Measurements from ENCODE around the gene FRMPD4.

Gene FRMPD4

DNA sequence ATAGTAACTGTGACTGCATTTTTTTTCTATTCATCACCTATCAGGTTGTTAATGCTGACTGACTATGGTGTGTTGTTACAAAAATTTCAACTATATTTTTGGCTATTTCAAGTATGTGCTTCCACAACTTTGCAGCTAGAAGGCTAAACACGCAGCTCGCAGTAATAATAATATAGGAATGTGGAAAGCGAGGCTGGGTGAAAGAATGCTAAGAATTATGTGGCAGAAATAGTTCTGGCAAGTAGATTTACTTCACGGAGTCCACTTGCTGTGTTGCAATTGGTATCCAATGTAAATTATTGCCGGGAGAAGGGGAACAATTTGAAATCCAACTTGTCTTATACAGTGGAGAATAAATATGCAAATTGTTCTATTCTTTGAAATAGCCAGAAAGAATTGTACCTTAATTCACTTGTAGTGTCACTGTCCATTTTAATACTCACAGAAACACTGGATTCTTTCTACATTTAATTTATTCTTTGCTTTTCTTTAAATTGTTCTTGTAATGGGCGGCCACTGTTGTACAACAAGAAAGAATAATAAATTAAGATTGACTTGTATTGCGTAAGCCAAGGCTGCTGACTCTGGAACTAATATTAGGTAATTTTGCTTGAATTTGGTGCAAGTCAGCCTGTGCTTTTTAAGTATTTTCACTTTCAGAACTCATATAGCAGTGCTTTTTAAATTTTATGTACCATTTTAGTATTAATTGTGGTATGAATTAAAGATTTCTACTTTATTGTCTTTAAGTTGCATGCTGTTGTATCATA, 154.9 kb downstream of the FRMPD4 start:
- no peaks in the 10 kb centered on the region for H3K27me3 ChIP-seq (ENCODE audit: insufficient read depth, low read length)
- H3K27ac ChIP-seq (ENCODE audit: low read depth, low read length) = peak overlapping the region; percentile 56
- H3K4me1 ChIP-seq (ENCODE audit: control insufficient read depth, insufficient read depth, low read length, unreplicated experiment) = peaks cover 34% of the 10 kb centered on the region

DNA sequence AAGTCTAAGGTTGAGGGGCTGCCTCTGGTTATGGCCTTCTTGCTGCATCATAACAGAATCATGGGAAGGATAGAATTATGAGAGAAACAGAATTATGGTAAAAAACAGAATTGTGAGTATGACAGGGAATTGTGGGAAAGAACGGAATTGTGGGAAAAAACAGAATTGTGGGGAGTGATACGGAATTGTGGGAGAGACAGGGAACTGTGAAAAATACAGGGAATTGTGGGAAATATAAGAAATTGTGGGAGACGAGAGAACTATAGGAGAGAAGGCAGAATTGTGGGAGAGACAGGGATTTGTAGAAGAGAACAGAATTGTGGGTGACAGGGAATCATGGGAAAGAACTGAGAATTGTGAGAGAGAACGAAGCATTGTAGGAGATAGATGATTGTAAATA, 159.1 kb downstream of the FRMPD4 start:
- no peak overlapping the region for H2AFZ ChIP-seq (ENCODE audit: low read length, unreplicated experiment)
- H3K36me3 ChIP-seq (ENCODE audit: insufficient read depth, low read length) = no peaks in the 10 kb centered on the region
- no peak overlapping the region for H3K4me3 ChIP-seq (ENCODE audit: low read depth, low read length)
- H3K27me3 ChIP-seq (ENCODE audit: insufficient read depth, low read length) = no peaks in the 10 kb centered on the region
- H3K4me1 ChIP-seq (ENCODE audit: control insufficient read depth, insufficient read depth, low read length, unreplicated experiment) = peaks cover 27% of the 10 kb centered on the region
- H3K27ac ChIP-seq (ENCODE audit: low read depth, low read length) = no peak overlapping the region
- H3K79me2 ChIP-seq (ENCODE audit: control insufficient read depth, insufficient read depth, low read length, unreplicated experiment) = no peaks in the 10 kb centered on the region

More for the DNA sequence above, 154.9 kb downstream of the FRMPD4 start:
- Histone ChIP-seq H3K36me3 (ENCODE audit: insufficient read depth, low read length) (no peaks in the 10 kb centered on the region), H3K4me3 (ENCODE audit: low read depth, low read length) (peak overlapping the region; percentile 49; the same call in 1 of the 2 replicates), H3K79me2 (ENCODE audit: control insufficient read depth, insufficient read depth, low read length, unreplicated experiment) (no peaks in the 10 kb centered on the region), H2AFZ (ENCODE audit: low read length, unreplicated experiment) (peak overlapping the region; percentile 73)

DNA sequence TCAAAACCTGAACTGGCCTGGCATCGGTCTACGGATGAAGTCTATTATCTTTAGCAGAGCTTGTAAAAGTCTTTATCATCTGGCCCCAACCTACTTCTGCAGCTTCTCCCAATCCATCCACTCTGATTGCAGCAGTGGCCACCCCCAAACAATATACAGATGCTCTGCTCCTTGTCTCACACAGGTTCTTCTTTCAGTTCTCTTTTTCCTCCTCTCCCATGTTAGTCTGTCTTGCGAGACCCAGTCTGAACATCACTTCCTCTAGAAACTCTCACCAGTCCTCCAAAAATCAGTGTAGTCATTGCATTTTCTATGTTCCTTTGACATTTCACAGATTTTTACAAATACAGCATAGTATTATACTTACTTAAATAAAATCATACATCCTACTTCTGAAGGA, 163.0 kb downstream of the FRMPD4 start:
- peaks cover 19% of the 10 kb centered on the region for H3K4me1 ChIP-seq (ENCODE audit: control insufficient read depth, insufficient read depth, low read length, unreplicated experiment)
- H3K79me2 ChIP-seq (ENCODE audit: control insufficient read depth, insufficient read depth, low read length, unreplicated experiment) = no peaks in the 10 kb centered on the region
- H2AFZ ChIP-seq (ENCODE audit: low read length, unreplicated experiment) = no peak overlapping the region
- no peaks in the 10 kb centered on the region for H3K36me3 ChIP-seq (ENCODE audit: insufficient read depth, low read length)
- no peak overlapping the region for H3K4me3 ChIP-seq (ENCODE audit: low read depth, low read length)
- H3K27ac ChIP-seq (ENCODE audit: low read depth, low read length) = no peak overlapping the region
- H3K27me3 ChIP-seq (ENCODE audit: insufficient read depth, low read length) = no peaks in the 10 kb centered on the region

DNA sequence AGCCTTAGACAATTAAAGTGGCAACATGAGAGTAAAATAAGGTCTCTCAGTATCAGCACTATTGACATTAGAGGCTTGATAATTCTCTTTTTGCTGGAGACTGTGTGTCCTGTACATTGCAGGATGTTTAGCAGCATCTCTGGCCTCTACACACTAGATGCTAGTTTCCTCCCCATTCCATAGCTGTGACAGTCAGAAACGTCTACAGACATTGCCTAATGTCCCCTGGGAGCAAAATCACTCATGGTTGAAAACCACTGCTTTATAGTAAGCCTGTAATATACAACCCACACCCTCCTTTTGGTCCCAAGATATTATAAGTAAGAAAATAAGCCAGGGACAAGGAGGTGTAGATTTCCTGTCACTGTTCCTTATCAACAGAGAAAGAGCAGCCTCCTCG, 166.0 kb downstream of the FRMPD4 start:
- Histone ChIP-seq H2AFZ (ENCODE audit: low read length, unreplicated experiment) (no peak overlapping the region), H3K36me3 (ENCODE audit: insufficient read depth, low read length) (no peaks in the 10 kb centered on the region), H3K27me3 (ENCODE audit: insufficient read depth, low read length) (no peaks in the 10 kb centered on the region)

DNA sequence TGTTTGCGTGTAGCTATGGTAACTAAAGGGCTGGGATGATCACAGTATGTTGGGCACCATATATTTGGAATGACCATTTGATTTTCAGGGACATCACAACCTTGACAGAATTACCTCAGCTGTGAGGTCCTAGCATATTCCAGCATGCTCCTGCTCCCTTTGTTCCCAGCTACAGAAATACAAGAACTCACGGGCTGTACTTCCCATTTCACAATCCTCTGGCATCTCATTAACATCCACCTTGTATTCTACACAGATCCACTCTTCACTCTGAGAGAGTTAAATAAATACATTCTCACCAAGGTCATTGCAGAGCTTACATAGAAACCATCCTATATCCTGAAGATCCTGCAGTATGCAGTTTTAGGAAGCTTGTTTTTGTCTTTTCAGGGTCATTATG, 169.7 kb downstream of the FRMPD4 start:
- H2AFZ ChIP-seq (ENCODE audit: low read length, unreplicated experiment) = no peak overlapping the region
- no peak overlapping the region for H3K27ac ChIP-seq (ENCODE audit: low read depth, low read length)
- H3K4me3 ChIP-seq (ENCODE audit: low read depth, low read length) = no peak overlapping the region
- H3K79me2 ChIP-seq (ENCODE audit: control insufficient read depth, insufficient read depth, low read length, unreplicated experiment) = no peaks in the 10 kb centered on the region
- no peaks in the 10 kb centered on the region for H3K27me3 ChIP-seq (ENCODE audit: insufficient read depth, low read length)
- peaks cover 15% of the 10 kb centered on the region for H3K4me1 ChIP-seq (ENCODE audit: control insufficient read depth, insufficient read depth, low read length, unreplicated experiment)
- H3K36me3 ChIP-seq (ENCODE audit: insufficient read depth, low read length) = no peaks in the 10 kb centered on the region

More for the DNA sequence above, 166.0 kb downstream of the FRMPD4 start:
- no peaks in the 10 kb centered on the region for H3K79me2 ChIP-seq (ENCODE audit: control insufficient read depth, insufficient read depth, low read length, unreplicated experiment)
- H3K4me1 ChIP-seq (ENCODE audit: control insufficient read depth, insufficient read depth, low read length, unreplicated experiment) = peaks cover 15% of the 10 kb centered on the region
- H3K4me3 ChIP-seq (ENCODE audit: low read depth, low read length) = no peak overlapping the region
- peak overlapping the region; percentile 45 for H3K27ac ChIP-seq (ENCODE audit: low read depth, low read length)

DNA sequence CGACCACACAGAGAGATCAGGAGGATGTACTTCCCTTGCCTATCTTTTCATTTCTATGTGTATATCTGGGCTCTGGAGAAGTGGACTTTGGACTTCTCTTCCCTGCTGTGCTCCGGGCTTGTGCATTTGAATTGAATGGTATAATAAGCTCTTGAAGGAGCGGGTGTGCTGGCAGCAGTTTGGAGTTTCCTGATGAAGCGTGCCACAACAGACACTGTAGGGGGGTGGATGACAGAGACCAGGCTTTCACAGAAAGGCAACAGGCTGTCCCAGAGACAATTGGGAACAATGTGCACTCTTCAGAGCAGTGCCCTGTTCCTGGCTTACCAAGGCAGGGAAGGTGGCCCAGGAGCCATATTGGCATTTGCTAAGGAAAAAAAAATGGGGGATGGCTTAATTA, 170.1 kb downstream of the FRMPD4 start:
- Histone ChIP-seq H3K4me3 (ENCODE audit: low read depth, low read length) (no peak overlapping the region), H3K27me3 (ENCODE audit: insufficient read depth, low read length) (no peaks in the 10 kb centered on the region), H3K79me2 (ENCODE audit: control insufficient read depth, insufficient read depth, low read length, unreplicated experiment) (no peaks in the 10 kb centered on the region), H3K27ac (ENCODE audit: low read depth, low read length) (no peak overlapping the region), H3K36me3 (ENCODE audit: insufficient read depth, low read length) (no peaks in the 10 kb centered on the region), H2AFZ (ENCODE audit: low read length, unreplicated experiment) (no peak overlapping the region), H3K4me1 (ENCODE audit: control insufficient read depth, insufficient read depth, low read length, unreplicated experiment) (peaks cover 15% of the 10 kb centered on the region)

DNA sequence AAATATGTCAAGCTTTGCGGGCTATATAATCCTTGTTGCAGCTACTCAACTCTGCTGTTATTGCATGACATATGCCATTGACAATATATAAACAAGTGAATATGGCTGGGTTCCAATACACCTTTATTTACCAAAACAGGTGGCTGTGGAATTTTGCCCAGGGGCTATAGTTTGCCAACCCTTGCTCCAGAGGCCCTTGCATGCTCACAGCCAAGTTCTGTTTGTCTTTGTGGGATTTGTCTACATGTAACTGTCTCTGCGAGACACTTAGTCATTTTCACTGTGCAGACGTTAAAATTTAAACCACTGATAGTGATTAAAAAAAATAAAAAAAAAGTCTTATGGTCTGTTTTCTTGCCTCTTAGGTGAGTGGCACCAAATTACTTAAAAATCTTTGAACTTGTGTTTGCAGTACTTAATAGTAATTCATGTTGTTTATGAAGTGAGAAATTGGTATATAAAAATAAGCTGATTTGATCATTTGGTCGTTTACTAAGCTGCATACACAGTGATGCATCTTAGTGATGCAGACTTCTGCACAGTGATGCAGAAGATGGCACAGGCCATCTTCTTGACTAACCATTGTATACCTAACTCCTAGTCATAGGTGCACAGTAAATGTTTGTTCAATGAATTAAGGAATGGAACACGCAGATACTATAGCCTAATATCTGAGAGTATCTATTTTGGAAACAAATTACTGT, 170.9 kb downstream of the FRMPD4 start:
- H3K4me1 ChIP-seq (ENCODE audit: control insufficient read depth, insufficient read depth, low read length, unreplicated experiment) = peaks cover 9% of the 10 kb centered on the region
- no peaks in the 10 kb centered on the region for H3K27me3 ChIP-seq (ENCODE audit: insufficient read depth, low read length)
- H2AFZ ChIP-seq (ENCODE audit: low read length, unreplicated experiment) = no peak overlapping the region
- no peak overlapping the region for H3K27ac ChIP-seq (ENCODE audit: low read depth, low read length)
- no peaks in the 10 kb centered on the region for H3K79me2 ChIP-seq (ENCODE audit: control insufficient read depth, insufficient read depth, low read length, unreplicated experiment)
- no peaks in the 10 kb centered on the region for H3K36me3 ChIP-seq (ENCODE audit: insufficient read depth, low read length)
- H3K4me3 ChIP-seq (ENCODE audit: low read depth, low read length) = no peak overlapping the region

DNA sequence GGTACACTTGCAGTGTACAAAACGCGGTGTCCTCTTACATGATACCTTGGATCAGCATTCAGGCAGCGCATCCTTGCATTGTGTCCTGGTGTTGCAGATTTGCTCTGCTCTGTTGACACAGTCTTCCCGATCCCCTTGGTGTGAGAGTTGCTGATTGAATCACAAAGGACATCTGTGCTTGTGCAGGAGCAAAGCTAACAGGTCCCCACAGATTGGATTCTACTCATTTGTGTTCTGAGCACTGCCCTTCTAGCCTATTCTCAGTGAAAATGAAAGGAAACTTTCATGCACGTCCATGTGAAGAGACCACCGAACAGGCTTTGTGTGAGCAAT, 171.4 kb downstream of the FRMPD4 start:
- Histone ChIP-seq H3K27ac (ENCODE audit: low read depth, low read length) (no peak overlapping the region), H3K36me3 (ENCODE audit: insufficient read depth, low read length) (no peaks in the 10 kb centered on the region), H3K4me1 (ENCODE audit: control insufficient read depth, insufficient read depth, low read length, unreplicated experiment) (peaks cover 3% of the 10 kb centered on the region), H3K27me3 (ENCODE audit: insufficient read depth, low read length) (no peaks in the 10 kb centered on the region), H3K4me3 (ENCODE audit: low read depth, low read length) (no peak overlapping the region), H3K79me2 (ENCODE audit: control insufficient read depth, insufficient read depth, low read length, unreplicated experiment) (no peaks in the 10 kb centered on the region), H2AFZ (ENCODE audit: low read length, unreplicated experiment) (no peak overlapping the region)

DNA sequence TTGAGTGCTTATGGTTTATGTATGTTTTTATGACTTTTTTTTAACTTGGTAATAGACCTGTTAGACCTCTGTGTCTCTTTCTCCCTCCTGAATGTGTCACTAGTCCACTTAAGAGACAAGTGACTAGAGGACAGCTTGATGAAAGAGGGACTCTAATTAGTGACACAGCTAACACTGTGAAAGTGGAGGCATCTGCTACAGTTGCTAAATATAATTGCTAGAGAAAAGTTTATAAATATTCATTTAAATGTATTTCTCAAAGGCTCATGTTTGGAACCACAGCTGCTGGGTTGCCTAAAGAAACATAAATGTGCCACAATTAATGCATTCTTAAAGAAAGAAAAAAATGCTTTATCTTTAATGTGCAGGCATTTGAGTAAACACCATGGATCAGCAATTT, 176.4 kb downstream of the FRMPD4 start:
- Histone ChIP-seq H3K27me3 (ENCODE audit: insufficient read depth, low read length) (no peaks in the 10 kb centered on the region), H3K79me2 (ENCODE audit: control insufficient read depth, insufficient read depth, low read length, unreplicated experiment) (no peaks in the 10 kb centered on the region), H3K4me3 (ENCODE audit: low read depth, low read length) (no peak overlapping the region), H3K4me1 (ENCODE audit: control insufficient read depth, insufficient read depth, low read length, unreplicated experiment) (no peaks in the 10 kb centered on the region), H3K36me3 (ENCODE audit: insufficient read depth, low read length) (no peaks in the 10 kb centered on the region), H2AFZ (ENCODE audit: low read length, unreplicated experiment) (no peak overlapping the region), H3K27ac (ENCODE audit: low read depth, low read length) (no peak overlapping the region)

DNA sequence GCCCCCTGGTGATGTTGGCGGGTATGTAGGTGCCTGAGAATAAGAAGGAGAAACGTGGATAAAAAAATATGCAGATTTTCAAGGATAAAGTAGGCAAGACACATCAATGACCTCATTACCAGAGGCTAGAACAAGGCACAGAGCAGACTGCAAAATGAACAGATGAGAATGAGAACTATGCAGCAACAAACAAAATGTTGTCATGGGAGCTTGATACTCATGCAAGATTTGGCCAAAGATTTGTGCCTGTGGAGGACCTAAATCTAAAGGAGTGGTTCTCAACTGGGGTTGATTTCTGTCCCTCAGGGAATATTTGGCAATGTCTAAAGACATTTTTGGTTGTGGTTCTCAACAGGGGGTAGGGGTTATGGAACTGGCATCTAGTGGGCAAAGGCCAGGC, 177.3 kb downstream of the FRMPD4 start:
- Histone ChIP-seq H3K27me3 (ENCODE audit: insufficient read depth, low read length) (no peaks in the 10 kb centered on the region), H3K27ac (ENCODE audit: low read depth, low read length) (no peak overlapping the region), H3K4me3 (ENCODE audit: low read depth, low read length) (no peak overlapping the region), H2AFZ (ENCODE audit: low read length, unreplicated experiment) (peak overlapping the region; percentile 33), H3K36me3 (ENCODE audit: insufficient read depth, low read length) (no peaks in the 10 kb centered on the region), H3K4me1 (ENCODE audit: control insufficient read depth, insufficient read depth, low read length, unreplicated experiment) (no peaks in the 10 kb centered on the region), H3K79me2 (ENCODE audit: control insufficient read depth, insufficient read depth, low read length, unreplicated experiment) (no peaks in the 10 kb centered on the region)

DNA sequence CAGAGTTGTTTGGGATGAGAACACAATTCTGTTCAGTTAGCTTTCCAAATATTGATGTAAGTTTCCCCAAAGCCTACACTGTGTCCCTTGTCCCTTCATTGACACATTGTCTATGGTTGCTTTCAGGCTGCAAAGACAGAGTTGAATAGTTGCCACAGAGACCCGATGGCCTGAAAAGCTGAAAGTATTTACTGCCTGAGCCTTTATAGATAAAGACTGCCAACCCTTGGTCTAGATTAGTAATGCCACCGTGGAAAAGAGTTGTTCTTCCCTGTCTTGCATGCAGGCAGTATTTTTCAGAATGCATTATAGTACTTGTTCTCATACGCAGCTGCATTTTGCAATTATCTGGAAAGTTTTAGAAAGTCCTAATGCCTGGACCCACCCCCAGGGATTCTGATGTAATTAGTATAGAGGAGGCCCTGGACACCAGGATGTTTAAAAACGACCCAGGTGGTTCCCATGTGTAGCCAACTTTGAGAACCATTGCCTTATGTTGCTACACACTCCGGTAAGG, 180.8 kb downstream of the FRMPD4 start:
- no peak overlapping the region for H2AFZ ChIP-seq (ENCODE audit: low read length, unreplicated experiment)
- H3K4me1 ChIP-seq (ENCODE audit: control insufficient read depth, insufficient read depth, low read length, unreplicated experiment) = no peaks in the 10 kb centered on the region

More for the DNA sequence above, 180.8 kb downstream of the FRMPD4 start:
- no peak overlapping the region for H3K27ac ChIP-seq (ENCODE audit: low read depth, low read length)
- no peaks in the 10 kb centered on the region for H3K36me3 ChIP-seq (ENCODE audit: insufficient read depth, low read length)
- no peaks in the 10 kb centered on the region for H3K79me2 ChIP-seq (ENCODE audit: control insufficient read depth, insufficient read depth, low read length, unreplicated experiment)
- no peak overlapping the region for H3K4me3 ChIP-seq (ENCODE audit: low read depth, low read length)
- H3K27me3 ChIP-seq (ENCODE audit: insufficient read depth, low read length) = no peaks in the 10 kb centered on the region
